Coronary artery (tissue), 2 donors: ENCODE data around the gene SLC10A6.
"Not testable (repeated sequence)": the region's sequence is repeated elsewhere in the genome, so short reads cannot be mapped to it uniquely, and the experiment has no call there.

Experiments used
- DNase-seq: peaks from one replicate; pipeline ENCODE4 v3.0.0-alpha.2; 2017; ENCODE audit warnings: low spot score
- H3K27ac ChIP-seq, 2 donors: fragments of 200-600 bp; sonication (generic); one replicate each; pipeline ENCODE4 v1.5.1; 2016 to 2019
- H3K4me3 ChIP-seq: fragments of 200-600 bp; sonication (generic); 2 replicates; pipeline ENCODE4 v1.5.1; 2016; ENCODE audit warnings: mild to moderate bottlenecking, moderate library complexity
- CTCF ChIP-seq: fragments of 200-600 bp; sonication (generic); IDR thresholded peaks from one replicate; pipeline ENCODE4 v1.5.1; 2019; ENCODE audit warnings: antibody characterized with exemption

The SLC10A6 gene

GRCh38 chr4:86892636-86892960, 43.4 kb upstream of the SLC10A6 start:
- peak overlapping the region; percentile 48 to 59 for H3K27ac ChIP-seq
- TF ChIP-seq CTCF: no peak

GRCh38 chr4:86891762-86892635, 42.8 kb upstream of the SLC10A6 start, which contains the start of gene C4orf36:
Gene C4orf36, minus strand, starts transcription at chr4:86892422. Its CDS starts 902 bp downstream, at chr4:86891520.
- peak; percentile 76 for DNase-seq
- Histone ChIP-seq H3K4me3 (peak within 1 kb of the TSS; percentile 84), H3K27ac (peak within 1 kb of the TSS; percentile 48 to 59)
- TF ChIP-seq CTCF: no peak

More at GRCh38 chr4:86892636-86892960, 43.4 kb upstream of the SLC10A6 start:
- DNase-seq: no peak
- H3K4me3 ChIP-seq: peak overlapping the region; percentile 84

GRCh38 chr4:86890790-86891189, 41.6 kb upstream of the SLC10A6 start:
- Histone ChIP-seq H3K4me3 (no peak overlapping the region), H3K27ac (no peak overlapping the region)
- no peak for DNase-seq
- TF ChIP-seq CTCF: no peak

GRCh38 chr4:86879641-86880040, 30.5 kb upstream of the SLC10A6 start:
- TF ChIP-seq CTCF: no peak
- Histone ChIP-seq H3K4me3 (no peak overlapping the region), H3K27ac (no peak overlapping the region)
- DNase-seq: no peak

GRCh38 chr4:86878640-86879039, 29.5 kb upstream of the SLC10A6 start:
- no peak overlapping the region for H3K27ac ChIP-seq
- DNase-seq: no peak
- TF ChIP-seq CTCF: no peak
- H3K4me3 ChIP-seq: no peak overlapping the region

GRCh38 chr4:86876894-86877685, 27.9 kb upstream of the SLC10A6 start:
- no peak overlapping the region for H3K27ac ChIP-seq
- no peak for TF ChIP-seq CTCF
- no peak overlapping the region for H3K4me3 ChIP-seq
- DNase-seq: no peak

GRCh38 chr4:86875436-86875835, 26.3 kb upstream of the SLC10A6 start:
- not testable (repeated sequence) for H3K27ac ChIP-seq, DNase-seq, H3K4me3 ChIP-seq
